ENCODE measurements around the gene DPRX.

- TF ChIP-seq SUZ12 (IDR thresholded peaks at IDR 0.05; ENCODE audit: extremely low read depth, insufficient read depth, insufficient read length) (no peak), ZNF274 (IDR thresholded peaks at IDR 0.05; ENCODE audit: low read depth, low read length) (no peak)
Measured at GRCh38 chr19:53647792-53648191, 16.0 kb downstream of the DPRX start.

Data from NT2/D1 (cell line).